ENCODE measurements around the gene MORN1. TPM values are rescaled to one million over a fixed set of nuclear protein-coding genes. Genes with fewer than 3 reads are reported as not detected.

MORN1 gene
- polyA plus RNA-seq, 3 donors: 3.1 to 5.3 (median 3.2) TPM

DNA sequence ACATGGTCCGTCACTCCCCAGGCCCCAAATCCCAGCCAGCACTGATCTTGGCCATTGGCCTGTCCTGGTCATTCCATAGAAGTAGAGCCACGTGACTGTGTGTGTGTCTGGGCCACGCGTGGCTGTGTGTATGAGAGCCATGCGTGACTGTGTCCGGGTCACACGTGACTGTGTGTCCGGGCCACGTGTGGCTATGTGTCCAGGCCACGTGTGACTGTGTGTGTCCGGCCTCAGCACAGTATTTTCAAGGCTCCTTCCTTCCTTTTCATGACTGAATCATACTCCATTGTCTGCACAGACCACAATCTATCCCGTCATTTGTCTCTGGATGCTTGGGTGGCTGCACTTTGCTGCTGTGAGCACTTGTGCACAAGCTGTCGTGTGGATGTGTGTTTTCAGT is 95.8 kb downstream of the MORN1 start:
- 88 to 93% (median 92%) methylated on average over 13 of the region's 13 CpGs for WGBS, 3 donors
- no peak overlapping the region for H3K27ac ChIP-seq (ENCODE audit: low read depth, low read length)

DNA sequence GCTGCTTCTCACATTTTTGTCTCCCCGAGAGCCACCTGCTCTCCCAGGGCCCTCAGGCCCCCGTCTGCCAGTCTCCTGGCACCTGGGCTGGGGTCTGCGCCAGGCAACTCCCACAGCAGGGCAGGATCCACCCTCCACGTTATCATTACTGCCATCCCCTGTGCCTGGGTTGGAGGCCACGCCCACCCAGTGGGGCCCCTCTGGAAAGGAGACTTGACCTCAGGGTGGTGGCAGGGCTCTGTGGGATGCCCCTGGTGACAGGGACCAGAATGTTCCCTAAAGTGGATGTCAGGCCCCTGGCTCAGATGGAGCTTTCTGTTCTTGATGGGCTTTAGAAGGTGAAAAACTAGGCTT is 96.7 kb downstream of the MORN1 start:
- H3K27ac ChIP-seq (ENCODE audit: low read depth, low read length): no peak overlapping the region
- 69 to 91% (median 77%) methylated on average over 5 of the region's 5 CpGs for WGBS, 3 donors

DNA sequence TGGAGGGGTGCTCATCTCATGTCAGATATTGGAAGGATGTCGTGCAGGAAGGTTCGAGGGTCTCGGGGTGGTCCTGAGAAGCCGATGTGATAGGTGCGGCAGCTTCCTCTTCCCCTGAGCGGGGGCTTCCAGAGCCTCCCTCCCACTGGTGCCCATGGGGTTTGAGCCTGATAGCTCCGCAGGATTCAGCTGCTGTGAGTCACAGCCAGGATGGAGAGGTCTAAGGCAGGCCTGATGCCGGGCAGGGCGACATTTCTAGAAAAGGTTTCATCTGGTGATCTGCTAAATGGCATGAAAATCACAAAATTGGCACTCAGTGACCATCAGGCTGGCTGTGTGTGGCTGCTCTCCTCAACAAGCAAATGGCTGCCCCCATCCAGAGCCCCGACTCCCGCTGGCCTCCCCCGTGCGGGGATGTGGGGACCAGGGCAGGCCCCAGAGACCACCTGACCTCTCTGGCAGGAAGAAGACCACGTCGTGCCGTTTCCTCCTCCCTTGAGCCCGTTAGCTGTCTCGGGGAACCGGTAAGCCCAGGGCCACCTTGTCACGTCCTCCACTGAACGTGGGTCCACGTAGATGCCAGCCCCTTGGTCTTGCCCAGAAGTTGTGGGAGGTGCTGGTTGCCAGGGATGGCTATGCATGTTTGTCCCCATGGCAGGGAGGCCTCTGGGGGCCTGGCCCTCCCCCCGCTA is 97.2 kb downstream of the MORN1 start:
- WGBS, 3 donors: 49 to 81% (median 49%) methylated on average over 23 of the region's 23 CpGs

DNA sequence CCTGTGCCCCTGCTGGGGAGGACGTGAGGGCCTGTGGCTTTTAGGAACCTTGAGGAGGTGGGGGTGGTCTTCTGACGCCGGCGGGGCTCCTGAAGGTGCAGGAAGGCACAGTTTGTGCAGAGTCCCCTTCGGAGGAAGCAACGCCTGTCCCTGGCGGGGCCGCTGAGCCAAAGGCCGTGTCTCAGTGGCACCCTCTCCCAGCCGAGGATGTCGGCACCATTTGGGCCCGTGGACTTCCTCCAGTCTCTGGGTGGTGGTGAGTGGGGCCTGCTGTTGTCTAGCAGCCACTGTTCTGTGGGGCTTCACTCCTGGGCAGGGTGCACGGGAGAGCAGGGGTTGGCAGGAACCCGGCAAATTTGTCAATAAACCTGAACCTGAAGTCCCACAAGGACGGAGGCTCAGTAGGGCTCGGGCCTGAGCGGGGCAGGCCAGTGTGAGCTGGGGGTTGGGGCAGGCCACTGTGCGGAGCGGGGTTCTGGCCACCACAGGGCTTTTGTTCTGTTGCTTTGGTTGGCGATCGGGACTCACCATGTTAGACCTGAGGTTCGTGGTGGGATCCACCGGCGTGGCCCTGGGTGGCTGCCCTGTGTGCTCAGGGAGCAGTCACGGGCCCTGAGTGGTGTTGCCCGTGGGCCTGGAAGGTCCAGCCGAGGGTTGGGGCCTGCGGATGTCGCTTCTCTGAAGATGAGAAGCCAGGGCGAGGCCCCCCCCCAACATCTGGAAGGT is 98.5 kb downstream of the MORN1 start:
- WGBS, 3 donors: 88 to 90% (median 89%) methylated on average over 28 to 30 of the region's 30 CpGs
- no peak overlapping the region for H3K27ac ChIP-seq (ENCODE audit: low read depth, low read length)

More for the DNA sequence above, 97.2 kb downstream of the MORN1 start:
- no peak overlapping the region for H3K27ac ChIP-seq (ENCODE audit: low read depth, low read length)

DNA sequence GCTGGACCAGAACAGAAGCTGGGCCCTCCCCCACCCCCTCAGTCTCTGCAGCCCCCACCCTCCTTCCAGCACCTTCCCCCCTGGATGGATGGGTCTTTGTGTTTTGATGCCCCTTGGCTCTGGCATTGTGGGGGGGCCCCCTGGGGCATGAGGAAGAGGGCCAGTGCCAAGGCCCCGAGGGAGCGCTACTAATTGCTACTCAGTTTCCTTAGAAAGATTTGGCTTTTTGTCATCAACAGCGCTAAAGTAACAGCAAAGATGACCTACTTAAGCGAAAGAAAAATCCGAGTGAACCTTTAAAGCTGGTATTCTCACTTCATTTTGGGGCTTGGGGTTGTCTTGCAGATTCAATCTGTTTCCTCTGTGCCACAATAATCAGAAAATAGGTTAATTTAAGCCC is 99.8 kb downstream of the MORN1 start:
- no peak overlapping the region for H3K27ac ChIP-seq (ENCODE audit: low read depth, low read length)
- 50 to 76% (median 52%) methylated on average over 5 of the region's 5 CpGs for WGBS, 3 donors

DNA sequence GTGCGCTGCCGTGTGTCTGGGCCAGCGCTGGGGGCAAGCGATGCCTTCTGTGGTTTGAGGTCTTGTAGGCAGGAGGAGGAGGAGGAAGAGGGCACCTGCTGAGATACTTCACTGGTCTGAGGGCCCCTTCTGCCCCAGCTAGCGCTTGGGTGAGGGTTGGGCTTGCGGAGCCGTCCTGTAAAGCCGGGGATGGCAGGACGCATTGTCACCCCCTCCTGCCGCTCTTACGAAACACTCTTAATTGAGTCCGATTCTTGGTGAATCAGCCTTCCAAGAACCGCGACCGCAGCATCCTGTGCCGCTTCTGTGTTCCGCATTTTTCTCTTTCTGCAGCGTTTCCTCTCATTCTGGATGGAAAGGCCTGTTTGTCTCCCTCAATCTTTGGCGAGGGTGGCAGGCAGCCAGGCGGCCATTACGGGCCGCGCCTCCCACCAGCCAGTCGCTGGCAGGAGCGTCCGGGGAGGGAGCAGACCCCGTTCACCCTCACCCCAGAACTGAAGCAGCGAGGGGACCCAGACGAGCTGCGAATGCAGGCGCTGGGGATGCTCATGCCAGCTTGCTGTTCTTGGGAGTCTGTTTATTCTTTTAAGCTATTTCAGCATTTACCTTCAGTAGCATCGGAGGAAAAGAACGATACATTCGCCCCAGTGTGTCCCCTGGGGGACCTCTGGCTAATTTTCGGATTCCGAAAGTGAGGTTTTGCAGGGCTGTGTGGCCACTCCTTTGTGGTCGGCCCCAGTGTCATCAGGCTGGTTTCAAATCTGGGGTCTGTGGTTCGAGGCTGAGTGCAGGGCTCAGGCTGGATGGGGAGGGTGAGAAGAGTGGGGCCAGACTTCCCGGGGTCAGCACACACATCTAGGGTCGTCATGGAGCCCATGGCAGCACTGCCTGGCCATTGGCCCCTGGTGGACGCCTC is 100.5 kb downstream of the MORN1 start:
- H3K27ac ChIP-seq (ENCODE audit: low read depth, low read length): peak overlapping the region; percentile 11
- 6 to 65% (median 6%) methylated on average over 41 of the region's 41 CpGs for WGBS, 3 donors

DNA sequence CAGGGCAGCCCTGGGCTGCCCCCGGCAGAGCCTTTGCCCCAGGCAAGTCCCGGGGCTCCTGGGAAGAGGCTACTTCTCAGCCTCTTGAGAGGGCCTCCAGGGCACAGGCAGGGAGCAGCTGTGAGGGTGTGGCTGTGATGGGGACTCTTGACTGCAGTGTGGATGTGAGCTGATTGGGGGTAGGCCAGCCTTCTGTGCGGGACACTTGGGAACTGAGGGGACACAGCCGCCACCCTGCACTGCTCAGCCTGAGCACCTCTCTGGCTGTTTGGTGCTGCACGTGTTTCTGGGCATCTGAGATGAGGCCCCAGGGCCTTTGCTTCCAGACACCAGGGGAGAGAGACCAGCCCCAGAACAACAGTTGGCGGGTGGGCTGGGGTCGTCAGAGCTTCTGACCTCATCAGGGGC is 101.2 kb downstream of the MORN1 start:
- WGBS, 3 donors: 30 to 76% (median 32%) methylated on average over 7 of the region's 7 CpGs
- H3K27ac ChIP-seq (ENCODE audit: low read depth, low read length): peak overlapping the region; percentile 11

DNA sequence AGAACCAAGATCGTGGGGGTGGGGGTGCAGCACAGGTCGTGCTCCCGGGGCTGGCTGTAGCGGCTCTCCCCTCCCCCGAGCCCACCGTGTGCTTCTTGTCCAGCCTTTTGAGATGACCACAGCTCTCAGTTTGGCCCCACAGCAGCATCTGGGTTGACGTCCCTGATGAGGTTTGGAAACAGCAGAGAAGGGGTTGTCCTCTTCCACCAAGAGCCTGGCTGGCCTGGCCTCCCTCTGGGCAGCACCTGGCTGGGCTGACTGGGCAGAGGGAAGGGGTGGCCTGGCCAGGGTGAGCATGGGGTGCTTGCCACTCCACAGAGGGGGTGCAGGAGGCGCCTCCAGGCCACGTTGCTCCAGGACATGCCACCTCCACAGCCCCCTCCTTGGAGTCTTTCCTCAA is 101.7 kb downstream of the MORN1 start:
- H3K27ac ChIP-seq (ENCODE audit: low read depth, low read length): peak overlapping the region; percentile 11
- 52 to 73% (median 55%) methylated on average over 9 of the region's 9 CpGs for WGBS, 3 donors

DNA sequence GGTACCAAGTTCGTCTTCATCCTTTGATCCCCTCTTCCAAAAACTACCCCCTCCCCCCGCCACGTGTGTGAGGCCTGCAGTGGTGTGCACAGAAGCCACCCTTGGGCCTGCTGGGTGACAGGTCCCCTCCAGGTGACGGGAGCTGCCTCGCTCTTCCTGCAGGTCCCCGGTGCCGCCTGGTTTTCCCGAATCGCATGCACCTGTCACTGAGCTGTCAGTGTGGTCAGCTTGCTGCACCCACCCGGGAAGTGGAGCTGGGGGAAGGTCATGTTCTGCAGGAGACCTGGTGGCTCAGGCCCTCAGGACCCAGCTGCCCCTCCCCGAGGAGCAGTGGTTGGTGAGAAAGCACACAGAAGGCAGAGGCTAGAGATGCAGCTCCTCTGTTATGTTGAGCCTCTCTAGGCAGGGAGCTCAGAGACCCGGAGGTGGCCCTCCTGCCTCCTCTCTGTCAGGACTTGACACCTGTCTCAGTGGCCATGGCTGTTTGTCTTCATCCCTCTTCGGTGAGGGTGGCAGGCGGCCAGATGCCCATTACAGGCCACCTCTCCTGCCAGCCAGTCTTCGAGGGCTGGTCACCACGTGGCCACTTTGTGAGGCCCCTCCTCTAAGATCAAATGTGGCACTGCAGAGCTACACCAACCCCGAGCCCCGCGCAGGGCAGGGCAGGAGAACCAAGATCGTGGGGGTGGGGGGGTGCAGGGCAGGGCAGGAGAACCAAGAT is 102.4 kb downstream of the MORN1 start:
- H3K27ac ChIP-seq (ENCODE audit: low read depth, low read length): no peak overlapping the region
- whole genome bisulfite sequencing, 3 donors: 78 to 83% (median 81%) methylated on average over 20 of the region's 20 CpGs

DNA sequence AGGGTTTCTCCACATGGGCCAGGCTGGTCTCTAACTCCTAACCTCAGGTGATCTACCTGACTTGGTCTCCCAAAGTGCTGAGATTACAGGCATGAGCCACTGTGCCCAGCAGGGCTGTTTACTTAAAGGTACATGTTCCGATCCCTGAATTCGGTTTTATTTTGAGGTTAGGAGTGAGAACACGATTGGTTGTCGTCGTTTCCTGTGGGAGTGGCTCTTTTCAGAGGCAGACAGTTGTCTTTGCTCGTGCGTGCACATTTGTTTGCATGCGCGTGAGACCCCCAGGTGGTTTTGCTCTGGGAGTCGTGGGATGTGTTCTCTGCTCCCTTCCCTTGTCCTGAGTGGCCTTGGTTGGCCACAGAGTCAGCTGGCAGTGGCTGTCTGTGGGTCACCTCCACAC is 103.0 kb downstream of the MORN1 start:
- no peak overlapping the region for H3K27ac ChIP-seq (ENCODE audit: low read depth, low read length)
- 74 to 85% (median 78%) methylated on average over 10 of the region's 10 CpGs for WGBS, 3 donors

DNA sequence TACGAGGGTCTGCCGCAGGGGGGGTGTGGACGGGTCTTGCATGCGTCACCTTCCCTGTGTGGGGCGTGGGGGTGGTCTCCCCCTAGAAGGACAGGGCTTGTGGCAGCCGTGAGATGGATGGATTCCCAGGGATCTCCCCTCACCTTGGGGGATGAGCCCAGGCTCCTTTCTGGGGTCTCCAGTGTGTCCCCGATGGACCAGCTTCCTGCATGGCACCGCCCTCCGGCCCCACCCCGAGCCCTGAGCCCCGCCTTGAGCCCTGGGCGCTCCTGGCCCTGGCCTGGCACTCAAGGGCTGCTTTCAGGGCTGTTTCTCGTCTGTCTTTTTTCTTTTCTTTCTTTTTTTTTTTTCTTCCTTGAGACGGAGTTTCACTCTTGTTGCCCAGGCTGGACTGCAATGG is 103.7 kb downstream of the MORN1 start:
- 90 to 94% (median 93%) methylated on average over 13 to 14 of the region's 14 CpGs for WGBS, 3 donors
- no peak overlapping the region for H3K27ac ChIP-seq (ENCODE audit: low read depth, low read length)

DNA sequence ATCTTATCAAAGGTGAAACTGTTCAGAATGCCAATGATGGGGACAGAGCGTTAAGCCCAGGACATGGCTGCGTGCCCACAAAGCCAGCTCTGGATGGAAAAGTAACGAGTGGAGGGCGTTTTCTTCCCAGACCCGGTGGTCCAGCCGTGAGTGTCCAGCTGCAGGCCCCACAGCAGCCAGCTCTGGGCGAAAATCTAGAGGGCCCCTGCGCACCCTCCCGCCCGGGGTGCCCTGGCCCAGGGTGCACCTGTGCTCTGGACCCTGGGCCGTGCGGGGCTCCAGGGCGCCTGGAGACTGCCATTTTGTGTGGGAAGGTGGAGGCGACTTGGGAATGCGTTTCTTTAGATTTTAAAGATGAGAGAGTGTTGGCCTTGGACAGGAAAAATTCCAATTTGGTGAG is 104.4 kb downstream of the MORN1 start:
- WGBS, 3 donors: 86 to 91% (median 90%) methylated on average over 15 of the region's 15 CpGs
- H3K27ac ChIP-seq (ENCODE audit: low read depth, low read length): no peak overlapping the region

DNA sequence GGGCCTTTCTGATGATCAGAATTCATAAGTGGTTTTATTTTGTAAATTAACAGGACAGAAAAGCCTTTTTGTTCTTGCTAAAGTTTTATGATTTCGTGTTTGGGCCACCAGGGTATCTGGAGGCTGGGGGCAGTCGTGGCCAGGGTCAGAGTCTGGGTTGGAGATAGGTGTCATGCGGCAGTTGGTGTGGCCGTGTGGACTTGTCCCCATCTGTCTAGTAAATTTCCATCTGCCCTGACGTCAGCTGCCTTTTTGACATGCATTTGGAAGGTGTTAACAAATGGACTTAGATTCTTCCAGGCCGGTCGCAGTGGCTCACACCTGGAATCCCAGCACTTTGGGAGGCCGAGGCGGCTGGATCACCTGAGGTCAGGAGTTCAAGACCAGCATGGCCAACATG is 106.4 kb downstream of the MORN1 start:
- 91 to 93% (median 92%) methylated on average over 9 of the region's 9 CpGs for WGBS, 3 donors
- H3K27ac ChIP-seq (ENCODE audit: low read depth, low read length): no peak overlapping the region

DNA sequence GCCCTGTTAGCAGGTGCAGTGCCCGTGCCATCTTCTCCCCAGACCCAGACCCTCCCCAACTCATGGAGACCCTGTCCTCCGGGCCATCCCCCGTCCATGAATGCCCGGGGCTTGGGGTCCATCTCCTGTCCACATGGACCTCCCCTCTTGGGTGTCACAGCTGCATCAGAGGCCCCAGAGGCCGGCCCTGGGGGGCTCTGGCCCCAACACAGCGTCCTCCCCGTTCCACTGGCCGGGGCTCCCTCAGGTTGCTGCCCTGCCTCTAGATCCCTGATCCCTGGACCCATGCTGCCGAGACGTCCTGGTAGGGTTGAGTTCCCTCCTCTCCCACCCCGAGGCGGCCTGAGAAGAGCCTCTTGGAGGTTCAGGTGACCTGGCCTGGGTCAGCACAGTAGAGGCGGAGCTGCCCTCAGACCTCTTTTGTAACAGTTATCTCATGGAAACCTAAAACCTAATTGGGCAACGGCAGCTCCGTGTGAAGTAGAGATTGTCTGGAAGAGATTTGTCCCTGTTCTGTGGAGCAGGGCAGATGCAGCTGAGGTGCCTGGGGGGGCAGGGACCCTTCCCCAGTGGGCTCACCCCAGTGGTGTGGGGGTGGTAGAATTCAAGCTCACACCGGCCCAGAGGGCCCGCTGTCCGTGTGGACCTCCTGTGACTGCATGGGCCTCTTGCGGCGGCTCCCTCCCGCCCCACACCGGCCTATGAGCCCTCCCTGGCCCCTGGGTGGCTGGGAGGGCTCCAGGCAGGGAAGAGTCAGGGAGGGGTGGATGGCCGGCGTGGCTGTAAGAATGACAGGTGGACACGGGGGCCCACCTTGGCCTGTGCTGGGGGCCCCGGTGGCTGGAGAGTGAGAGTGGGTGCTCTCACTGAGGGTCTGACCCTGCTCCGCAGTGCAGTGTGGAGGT is 107.1 kb downstream of the MORN1 start:
- WGBS, 3 donors: 79 to 83% (median 82%) methylated on average over 26 to 27 of the region's 27 CpGs
- no peak overlapping the region for H3K27ac ChIP-seq (ENCODE audit: low read depth, low read length)

DNA sequence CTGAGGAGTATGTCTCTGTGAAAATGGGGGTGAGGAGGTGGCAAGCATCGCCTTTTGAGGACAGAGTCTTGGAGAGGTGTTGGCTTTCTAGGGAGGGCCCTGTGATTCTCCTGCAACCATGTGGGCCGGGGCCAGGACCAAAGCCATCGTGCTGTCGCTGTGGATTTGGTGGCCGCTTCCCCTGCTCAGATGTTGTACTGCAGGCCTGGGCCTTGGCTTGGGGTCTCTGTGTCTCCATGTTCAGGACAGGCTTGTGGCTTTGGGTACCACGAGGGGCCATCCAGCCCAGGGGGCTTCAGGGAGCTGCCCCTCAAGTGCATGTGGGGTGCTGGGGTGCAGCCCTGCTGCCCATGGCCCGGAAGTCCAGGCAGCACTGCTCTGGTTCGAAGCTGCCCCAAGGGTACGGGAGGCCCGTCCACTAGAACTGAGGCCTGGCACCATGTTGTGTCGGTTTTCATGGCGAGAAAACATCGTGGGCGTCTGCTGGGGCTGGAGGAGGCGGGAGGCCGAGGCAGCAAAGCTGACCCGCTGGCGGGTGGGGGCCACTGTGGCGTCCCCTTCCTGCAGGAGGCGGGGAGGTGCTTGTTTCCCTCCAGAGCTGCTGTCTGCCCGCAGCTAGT is 107.9 kb downstream of the MORN1 start:
- 87 to 90% (median 90%) methylated on average over 21 of the region's 21 CpGs for WGBS, 3 donors
- peak overlapping the region; percentile 31 for H3K27ac ChIP-seq (ENCODE audit: low read depth, low read length)

DNA sequence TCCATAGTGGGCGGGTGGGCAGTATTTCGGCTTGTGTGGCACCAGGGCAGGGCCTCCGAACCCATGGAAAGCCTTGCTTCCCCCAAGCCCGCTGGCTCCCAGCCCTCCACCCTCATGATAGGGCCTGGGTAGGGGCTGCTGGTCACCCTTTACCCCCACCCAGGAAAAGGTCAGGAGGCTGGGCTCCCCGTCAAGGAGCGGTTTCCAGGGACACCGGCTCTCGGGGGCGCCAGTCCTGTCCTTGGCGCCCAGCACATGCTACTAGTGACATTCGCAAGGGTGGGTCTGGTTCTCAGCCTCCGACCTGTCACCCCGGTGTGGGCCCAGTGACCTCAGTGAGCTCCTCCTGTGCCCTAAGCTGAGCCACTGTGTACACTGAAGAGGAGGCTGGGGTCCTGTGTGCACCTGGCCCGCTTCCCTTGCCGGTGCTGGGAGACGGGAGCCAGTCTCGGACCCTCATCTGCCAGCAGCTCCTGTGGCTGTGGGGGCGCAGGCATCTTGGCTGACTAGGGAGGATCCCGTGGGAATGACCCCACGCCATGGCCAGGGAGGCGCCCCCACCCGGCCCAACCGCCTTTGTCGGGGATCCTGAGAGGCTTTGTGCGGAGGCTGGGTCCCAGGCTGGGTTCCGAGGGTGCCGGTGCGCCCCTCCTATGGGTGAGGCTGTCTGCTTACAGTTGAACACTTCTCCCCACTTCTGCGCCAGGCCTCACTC is 108.6 kb downstream of the MORN1 start:
- 89 to 93% (median 91%) methylated on average over 28 to 29 of the region's 29 CpGs for WGBS, 3 donors
- peak overlapping the region; percentile 31 for H3K27ac ChIP-seq (ENCODE audit: low read depth, low read length)
